IPS DF 4.7 (cell line): ENCODE data around the gene ARHGEF17.

ENCODE experiments used
- DNase-seq: peaks from one replicate; pipeline ENCODE4 v3.0.0-alpha.2; 2013; ENCODE audit warnings: low spot score; ENCODE audit errors: extremely low read depth

Gene ARHGEF17

DNA sequence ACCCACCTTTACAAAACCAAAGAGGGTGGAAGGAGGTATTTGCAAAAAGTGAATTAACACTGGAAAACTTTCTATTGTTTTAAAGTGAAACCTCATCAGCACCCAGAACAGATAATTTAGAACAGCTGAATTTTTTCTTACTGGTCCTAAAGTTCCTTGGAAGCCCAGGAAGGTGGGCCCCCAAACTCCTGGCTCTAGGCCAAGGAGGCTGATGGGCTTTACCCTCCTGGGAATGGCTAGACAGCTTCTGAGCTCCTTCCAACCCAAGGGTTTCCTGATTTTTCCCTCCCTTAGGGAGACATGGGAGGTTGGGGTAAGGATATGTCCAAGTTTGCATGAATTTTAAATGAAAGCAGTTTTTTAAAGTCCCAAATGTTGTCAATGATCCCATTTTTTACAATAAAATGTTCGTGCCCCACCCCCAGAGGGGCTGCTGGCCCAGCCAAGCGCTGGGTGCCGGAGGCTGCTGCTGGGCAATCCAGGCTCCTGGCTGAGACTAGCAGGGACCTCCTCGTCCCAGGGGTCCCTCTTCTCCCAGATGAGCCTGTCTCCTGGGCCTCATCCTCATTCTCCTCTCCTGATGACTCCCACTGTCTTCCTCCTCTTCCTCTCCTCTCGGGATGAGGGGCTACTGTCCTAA, 96.5 kb downstream of the ARHGEF17 start:
- DNase-seq: no peak

DNA sequence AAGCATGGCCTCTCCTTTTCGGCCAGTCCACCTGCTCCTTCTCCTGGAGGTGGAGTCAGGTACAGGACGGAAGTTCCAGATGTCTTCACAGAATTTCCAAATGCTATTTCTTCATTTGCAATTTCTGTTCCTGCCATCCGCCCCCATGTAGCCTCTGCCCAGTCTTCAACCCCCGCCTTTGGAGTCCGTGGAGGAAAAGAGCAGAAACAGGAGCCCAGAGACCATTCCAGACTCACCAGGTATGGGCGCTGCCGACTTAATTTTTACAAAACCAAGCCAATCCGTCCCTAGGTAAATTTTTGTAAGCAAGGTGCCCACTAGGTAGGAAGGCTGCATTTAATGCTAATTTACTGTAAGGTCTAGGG, 97.1 kb downstream of the ARHGEF17 start:
- no peak for DNase-seq

DNA sequence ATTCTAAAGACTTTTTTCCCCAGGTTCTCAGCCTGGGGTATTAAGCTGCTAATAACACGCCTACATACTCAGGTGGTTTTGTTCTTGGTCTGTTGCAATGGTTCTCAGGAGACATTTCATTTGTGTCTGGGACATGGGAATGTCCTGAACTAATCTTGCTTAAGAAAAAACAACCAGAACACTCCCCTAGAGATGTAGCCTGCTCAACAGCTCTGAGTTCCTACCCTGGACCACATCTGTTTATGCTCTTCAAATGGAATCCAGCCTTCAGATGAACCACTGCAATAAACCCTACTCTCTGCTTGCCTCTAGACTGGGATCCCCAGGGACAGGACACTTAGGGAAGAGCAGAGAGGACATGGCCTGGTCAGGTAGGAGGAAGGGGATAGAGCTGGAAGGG, 98.1 kb downstream of the ARHGEF17 start:
- no peak for DNase-seq

DNA sequence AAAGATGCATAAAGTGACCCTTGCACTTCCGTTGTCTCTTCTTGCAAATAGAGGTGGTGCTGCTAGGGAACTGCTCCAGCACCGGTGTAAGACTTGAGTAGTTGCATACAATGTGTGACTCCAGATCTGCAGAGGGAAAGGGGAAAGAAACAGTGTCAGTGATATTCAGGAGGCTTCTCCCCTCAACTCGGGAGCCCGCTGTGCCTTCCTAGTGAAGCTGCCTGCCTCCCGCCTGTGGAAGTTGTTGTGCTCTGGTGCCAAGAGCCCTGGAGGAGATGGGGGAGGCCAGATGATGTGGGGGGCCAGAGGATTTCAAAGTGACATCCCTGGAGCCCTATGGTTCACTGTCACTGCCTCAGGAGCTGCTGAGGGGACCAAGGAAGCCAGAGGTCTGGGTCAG, 98.5 kb downstream of the ARHGEF17 start:
- no peak for DNase-seq

DNA sequence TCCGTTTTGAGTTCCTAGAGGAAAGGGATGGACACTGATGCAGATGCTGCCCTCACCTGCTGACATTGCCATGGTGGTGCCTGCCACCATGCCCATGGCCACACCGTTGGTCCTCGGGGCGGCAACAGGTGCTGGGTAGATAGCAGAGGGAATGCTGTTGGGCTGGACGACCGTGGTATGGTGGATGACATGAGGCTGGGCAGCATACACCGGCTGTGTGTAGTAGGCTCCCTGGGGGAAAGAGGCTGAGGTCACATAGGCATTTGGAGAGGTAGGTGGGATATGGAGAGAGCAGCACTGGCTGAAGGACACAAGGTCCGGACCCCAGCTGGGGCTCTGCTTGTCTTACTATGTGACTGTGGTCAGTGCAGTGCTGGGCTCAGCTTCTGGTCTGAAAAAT, 101.4 kb downstream of the ARHGEF17 start:
- no peak for DNase-seq

DNA sequence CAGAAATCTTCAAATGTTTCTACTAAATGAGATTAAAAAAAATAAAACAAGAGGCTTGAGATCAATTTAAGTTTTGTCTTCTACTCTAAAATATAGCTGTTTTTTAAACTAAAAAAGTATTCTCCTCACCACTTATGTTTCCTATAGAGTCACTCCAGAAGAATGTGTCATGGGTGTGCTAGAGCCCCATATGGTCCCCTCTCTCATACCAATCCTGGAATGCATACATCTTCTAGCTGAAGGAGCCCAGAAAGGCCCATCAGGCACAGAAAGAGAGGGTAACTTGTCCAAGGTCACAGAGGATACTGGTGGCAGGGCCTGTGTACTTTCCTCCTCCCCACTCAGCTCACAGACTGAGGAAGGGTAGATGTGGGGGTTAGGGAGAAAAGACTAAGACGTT, 102.6 kb downstream of the ARHGEF17 start:
- DNase-seq: no peak

DNA sequence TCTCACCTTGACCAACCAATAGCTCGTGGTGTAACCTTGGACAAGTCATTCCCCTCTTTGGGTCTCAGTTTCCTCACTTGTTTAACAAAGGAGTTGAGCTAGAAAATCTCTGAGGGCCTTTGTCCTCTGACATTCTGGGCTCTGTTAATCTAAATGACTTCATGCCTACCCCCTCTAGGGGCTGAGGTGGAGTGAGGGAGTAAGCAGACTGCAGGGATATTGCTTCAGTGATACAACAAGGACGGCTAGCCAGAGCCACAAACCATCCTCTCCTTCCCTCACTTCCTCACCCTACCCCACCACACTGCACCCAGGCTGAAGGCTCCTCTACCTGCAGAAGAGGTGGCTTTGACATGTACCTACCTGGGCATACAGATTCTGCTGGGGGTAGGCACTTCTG, 103.0 kb downstream of the ARHGEF17 start:
- DNase-seq: no peak

DNA sequence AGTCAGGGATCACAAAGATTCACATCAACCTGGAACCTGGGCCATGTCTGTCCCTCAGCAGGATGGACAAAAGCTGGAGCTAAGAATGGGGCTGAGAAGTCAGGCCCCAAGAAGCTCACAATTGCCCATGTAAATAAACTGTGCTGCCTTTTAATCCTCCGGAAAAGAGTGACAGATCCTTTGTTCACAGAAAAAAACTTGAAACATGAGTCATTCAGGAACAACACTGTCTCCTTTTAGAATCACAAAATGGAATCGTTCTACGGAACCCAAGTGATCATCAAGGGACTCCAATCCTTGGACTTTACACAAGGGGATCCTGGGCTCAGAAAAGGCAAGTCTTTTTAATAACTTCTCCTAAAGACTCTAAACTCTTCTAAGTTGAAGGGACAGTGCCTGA, 104.2 kb downstream of the ARHGEF17 start:
- DNase-seq: no peak

DNA sequence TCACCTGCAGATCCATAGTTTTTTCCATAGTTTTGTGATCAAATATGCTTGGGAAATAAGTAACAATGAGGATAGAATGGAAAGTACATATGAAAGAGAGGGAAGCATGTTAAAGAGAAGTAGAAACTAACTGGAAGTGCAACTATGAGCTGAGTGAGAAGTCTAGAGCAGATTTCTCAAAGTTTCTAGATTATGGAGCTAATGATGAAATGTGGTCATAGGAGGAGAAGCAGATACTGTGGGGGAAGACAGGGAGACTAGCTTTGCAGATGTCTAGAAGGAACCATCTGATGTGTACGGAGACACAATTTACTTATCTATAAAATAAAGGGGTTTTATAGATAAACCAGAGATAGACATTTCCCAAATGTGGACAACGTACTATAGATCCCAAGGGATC, 105.2 kb downstream of the ARHGEF17 start:
- DNase-seq: no peak

DNA sequence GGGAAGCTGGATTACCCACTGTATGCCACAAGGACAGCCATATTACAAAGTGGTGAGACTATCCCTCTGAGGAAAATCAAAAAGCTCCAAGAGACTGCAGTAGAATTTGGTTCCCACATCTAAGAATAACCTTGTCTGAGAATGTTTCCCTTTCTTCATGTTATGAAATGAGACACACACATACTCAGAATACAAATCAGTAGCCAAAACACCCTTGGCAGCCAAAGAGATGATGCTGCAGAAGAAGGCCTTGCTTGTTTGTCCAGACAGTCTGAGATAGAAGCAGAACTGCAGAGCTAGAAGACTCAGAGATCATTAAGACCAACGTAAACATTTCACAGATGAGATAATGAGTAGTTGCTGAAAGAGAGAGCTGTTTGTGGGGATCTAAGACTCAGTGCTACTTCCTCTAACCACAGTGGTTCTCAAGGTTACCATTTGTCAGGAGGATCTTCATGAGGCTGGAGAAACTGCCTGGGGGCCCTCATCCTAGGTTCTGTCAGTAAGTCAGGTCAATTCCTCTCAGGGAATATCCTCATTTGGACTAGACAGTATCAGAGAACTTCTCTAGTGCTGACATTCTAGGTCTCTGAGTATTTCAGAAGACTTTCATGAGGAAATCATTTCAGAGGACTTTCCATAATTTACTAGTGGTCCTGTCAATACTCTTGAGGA, 107.0 kb downstream of the ARHGEF17 start:
- no peak for DNase-seq

DNA sequence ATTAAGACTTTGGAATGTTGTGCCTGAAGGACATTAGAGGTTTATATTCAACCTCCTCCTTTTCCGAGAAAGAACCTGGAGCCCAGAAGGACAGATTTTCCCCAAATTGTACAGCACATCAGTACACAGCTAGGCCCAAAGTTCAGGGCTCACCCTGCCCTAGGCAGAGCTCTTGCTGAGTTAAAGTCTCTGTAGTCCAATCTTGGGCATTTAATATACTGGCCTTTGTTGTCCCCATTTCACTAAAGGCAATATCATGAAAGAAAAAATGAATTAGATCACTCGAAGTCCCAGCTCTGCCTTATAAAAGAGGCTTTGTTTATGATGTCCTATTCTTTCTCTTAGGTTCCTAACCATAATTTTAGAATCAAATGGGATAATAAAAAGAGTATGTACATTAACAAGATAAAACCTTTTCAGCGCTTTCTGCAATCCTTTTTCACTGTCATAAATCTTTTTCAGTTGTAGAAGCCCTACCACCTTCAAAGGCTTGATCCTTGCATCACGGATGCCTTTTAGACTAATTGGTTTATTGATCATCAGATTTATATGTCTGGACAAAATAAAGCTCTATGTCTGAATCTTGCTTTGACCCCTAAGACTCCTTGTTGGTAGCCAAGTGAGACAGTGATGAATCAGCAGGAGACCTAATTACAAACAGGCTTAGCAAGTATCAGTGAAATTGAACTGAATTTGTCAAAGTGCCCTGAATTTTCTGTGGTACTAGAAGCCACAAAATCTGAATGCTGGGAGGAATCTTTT, 108.0 kb downstream of the ARHGEF17 start:
- no peak for DNase-seq

DNA sequence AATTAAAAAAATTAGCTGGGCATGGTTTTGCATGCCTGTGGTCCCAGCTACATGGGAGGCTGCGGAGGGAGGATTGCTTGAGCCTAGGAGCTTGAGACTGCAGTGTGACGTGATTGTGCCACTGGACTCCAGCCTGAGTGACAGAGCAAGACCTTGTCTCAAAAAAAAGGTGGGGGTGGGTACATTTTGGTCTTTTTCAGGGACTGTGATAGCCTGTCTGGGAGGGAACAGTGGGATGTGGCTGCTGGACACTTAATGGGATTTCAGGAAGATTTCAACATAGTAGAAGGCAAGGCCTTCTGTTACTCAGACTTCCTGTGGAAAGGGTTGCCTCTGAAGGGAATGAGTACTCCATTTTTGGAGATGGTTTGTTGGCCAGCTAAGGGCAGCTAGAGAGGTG, 108.7 kb downstream of the ARHGEF17 start:
- no peak for DNase-seq
